AG10803 (cell line): Measurements from ENCODE around the gene BSN.
"Not testable (repeated sequence)": the region's sequence is repeated elsewhere in the genome, so short reads cannot be mapped to it uniquely, and the experiment has no call there.

Source experiments
- DNase-seq: peaks from one replicate; pipeline ENCODE4 v3.0.0; 2010; ENCODE audit warnings: low read depth
- H3K4me3 ChIP-seq: 2 replicates; pipeline ENCODE4 v1.5.1; 2011; ENCODE audit warnings: mild to moderate bottlenecking, low read length, control low read depth
- TF ChIP-seq, protein P1 (sequence below): conservative IDR thresholded peaks from 2 replicates; pipeline ENCODE4 v1.5.1; 2011; ENCODE audit warnings: mild to moderate bottlenecking, low read length, control low read depth, inconsistent platforms

BSN gene

DNA sequence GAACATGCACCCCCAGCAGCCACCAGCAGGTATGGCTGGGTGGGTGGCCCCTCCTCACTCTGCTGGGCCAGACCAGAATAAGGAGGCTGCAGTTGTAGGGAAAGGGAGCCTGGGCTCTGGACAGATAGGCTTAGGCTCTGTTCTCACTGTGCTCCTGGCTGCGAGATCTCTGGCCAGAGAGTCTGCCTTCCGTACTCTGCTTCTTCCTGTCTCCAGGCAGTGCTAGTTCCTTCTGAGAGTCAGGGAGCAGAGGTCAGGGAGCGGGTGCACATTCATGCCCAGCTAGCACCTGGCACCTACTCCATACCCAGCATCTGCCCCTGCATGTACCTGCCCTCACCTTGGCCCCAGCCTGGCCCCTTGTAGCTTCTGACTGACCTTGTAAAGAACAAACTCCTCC, 137.2 kb downstream of the BSN start:
- H3K4me3 ChIP-seq, DNase-seq: not testable (repeated sequence)

DNA sequence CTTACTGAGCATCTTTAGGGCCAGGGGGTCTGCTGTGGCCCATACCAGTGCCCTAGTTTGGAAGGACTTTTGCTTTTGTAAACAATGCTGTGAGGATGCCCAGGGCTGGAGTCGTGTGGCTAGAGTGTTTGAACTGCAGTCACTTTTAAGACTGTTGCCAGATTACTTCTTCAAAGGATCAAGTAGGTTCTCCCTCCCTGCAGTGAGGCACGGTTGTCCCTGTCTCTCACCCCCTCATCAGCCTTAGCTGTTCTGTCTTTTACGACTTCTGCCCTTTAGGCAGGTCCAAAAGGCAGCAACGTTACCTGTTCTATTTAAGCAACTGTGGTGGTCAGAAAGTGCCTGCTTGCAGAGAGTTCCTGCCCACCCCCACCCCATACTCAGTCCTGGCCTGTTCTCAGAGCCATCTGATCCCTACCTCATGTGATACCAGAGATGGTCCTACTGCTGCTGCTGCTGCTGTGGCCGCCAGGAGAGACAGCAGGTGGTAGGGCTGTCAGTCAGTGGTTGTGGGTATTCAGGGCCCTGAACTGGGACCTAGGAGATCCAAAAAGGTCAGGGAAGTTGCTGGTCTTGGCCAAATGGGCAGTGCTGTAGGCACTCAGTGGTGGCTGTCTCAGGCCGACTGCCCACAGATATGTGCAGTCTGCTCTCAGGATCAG, 140.3 kb downstream of the BSN start:
- not testable (repeated sequence) for H3K4me3 ChIP-seq, DNase-seq

DNA sequence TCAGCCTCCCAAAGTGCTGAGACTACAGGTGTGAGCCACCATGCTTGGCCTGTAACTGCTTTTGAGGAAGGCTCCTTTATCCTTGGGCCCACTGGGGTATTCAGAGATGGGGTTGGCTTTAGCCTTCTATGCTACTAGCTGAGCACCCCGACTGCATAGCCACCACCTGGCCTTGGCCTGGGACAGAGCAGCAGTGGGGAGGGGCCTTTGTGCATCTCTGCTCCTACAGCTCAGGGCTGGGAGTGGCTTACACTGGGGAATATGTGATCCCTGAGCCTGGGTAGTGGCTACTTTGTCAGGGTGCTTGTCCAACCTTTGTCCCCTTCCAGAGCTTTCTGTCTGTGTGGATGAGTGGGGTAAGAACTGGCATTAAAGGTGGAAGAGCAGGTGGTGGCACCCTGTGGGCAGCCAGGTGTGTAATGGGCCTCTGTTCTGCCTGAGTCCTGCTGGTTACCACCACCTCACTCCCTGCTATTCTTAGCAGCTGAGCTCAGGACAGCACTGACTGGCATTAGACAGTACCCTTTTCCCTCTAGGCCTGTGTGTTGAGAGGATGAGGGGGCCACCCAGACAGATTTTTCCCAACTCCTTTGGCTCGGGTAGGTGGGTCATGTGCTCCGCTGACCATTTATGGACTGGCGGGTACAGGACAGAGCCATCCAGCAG, 141.2 kb downstream of the BSN start:
- DNase-seq, H3K4me3 ChIP-seq: not testable (repeated sequence)

DNA sequence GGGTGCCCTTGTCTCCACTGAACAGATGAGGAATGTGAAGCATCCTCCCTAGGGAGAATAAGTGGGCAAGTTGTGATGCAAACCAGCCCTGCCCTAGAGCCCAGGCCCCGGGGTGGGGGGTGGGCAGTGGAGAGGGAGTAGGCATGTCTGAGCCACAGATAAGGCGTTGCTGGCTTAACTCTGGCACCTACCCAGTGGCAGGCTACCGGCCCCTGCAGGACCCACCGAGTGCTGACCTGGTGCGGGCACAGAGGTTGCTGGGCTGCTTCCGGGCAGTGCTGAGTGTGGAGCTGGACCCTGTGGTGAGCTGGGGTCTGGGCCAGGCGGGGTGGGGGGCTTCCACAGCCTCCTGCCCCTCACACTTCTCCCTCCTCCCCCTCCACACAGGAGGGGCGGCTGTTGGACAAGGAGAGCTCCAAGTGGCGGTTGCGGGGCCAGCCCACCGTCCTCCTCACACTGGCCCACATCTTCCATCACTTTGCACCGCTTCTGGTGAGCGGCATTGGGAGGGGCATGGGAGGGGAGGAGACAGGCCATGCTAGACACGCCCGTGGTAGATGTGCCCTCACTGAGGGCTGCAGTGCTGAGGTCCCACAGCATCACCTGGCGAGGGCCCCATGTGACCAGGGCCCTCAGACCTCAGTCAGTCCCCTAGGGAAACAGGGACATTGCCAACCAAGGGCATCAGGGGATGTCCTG, 145.2 kb downstream of the BSN start:
- TF ChIP-seq, protein P1, sequence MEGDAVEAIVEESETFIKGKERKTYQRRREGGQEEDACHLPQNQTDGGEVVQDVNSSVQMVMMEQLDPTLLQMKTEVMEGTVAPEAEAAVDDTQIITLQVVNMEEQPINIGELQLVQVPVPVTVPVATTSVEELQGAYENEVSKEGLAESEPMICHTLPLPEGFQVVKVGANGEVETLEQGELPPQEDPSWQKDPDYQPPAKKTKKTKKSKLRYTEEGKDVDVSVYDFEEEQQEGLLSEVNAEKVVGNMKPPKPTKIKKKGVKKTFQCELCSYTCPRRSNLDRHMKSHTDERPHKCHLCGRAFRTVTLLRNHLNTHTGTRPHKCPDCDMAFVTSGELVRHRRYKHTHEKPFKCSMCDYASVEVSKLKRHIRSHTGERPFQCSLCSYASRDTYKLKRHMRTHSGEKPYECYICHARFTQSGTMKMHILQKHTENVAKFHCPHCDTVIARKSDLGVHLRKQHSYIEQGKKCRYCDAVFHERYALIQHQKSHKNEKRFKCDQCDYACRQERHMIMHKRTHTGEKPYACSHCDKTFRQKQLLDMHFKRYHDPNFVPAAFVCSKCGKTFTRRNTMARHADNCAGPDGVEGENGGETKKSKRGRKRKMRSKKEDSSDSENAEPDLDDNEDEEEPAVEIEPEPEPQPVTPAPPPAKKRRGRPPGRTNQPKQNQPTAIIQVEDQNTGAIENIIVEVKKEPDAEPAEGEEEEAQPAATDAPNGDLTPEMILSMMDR = no peak
- no peak overlapping the region for H3K4me3 ChIP-seq
- peak; percentile 64 for DNase-seq

DNA sequence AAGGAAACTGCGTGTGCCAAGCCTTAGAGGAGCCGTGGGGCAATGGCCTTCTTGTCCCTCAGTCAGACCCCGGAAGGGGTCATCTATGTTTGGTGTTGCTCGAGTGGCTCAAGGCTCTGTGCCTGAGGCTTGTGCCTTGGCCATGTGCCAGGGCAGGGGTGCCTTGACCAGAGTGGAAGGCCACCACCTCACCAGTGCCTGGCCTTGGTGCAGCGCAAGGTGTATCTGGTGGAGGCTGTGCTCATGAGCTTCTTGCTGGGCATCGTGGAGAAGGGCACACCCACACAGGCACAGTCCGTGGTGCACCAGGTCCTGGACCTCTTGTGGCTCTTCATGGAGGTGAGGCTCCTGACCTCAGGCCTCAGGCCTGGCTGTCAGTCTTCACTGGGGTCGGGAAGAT, 145.7 kb downstream of the BSN start:
- DNase-seq = no peak
- H3K4me3 ChIP-seq = no peak overlapping the region
- TF ChIP-seq, protein P1 = no peak

DNA sequence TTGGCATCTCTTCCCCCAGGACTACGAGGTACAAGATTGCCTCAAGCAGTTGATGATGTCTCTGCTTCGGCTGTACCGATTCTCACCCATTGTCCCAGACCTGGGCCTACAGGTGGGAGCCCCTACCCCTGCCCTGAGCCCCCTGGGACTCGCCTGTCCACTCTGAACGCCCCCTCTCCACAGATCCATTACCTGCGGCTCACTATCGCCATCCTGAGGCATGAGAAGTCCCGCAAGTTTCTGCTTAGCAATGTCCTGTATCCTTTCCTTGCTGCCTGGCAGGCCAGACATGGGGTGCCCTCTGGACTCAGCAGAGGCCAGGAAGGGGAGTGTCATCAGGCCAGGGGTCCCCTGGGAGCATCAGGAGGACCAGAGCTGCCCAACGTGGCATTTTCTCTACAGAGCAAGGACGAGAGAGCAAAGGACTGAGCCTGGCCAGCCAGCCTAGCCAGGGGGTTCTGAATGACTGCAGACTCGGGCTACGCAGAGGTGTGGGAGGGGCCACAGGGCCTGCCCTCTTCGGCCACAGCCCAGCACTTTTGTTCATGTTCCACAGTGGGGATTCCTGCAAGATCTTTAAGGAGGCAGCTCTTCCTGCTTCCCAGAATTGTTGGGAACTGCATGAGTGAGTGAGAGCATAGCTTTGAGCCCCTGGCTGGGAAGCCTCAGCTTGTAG, 146.3 kb downstream of the BSN start:
- no peak for DNase-seq
- no peak overlapping the region for H3K4me3 ChIP-seq
- TF ChIP-seq, protein P1 = no peak

DNA sequence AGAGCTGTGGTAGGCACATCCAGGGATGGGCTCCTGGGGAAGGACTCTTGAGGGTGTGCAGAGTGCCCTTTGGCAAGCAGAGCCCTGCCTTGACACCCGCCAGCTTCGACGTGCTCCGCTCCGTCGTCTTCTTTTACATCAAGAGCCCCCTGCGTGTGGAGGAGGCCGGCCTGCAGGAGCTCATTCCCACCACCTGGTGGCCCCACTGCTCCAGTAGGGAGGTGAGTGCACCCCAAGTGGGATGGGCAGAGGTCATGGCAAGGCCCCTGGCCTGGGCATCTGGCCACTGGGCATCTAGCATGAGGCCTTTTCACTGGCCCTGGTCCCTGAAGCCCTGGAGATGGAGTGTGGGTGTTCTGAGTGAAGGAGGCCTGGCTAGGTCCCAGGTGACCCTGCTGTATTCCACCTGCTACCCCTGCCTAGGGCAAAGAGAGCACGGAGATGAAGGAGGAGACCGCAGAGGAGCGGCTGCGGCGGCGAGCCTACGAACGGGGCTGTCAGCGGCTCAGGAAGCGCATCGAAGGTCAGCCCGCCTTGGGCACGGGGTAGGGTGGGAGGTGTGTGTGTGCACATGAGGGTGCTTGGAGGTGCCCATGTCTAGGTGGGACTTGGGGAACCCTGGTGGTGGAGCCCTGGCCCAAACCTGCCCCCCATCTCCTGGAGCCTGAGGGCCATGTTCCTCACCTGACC, 147.3 kb downstream of the BSN start:
- H3K4me3 ChIP-seq = no peak overlapping the region
- DNase-seq = no peak
- TF ChIP-seq, protein P1 = peak; percentile 47

DNA sequence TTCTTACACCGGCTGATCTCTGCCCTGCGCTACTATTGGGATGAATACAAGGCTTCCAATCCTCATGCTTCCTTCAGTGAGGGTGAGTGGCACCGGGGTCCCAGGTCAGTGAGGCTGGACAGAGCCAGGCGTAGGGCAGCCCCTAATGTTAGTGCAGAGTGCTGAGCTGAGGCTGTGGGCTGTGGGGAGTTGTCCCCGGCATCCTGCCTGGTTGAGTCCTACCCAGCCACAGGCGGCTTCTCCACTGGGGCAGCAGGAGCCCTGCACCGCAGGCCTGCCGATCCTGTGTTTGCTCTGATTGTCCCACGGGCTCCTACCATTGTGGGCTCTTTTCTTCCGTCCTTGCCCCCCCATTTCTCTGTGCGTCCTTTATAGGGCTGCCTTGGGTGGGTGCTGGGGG, 148.4 kb downstream of the BSN start:
- no peak overlapping the region for H3K4me3 ChIP-seq
- DNase-seq = no peak
- TF ChIP-seq, protein P1 = no peak
